SJCRH30 (cell line): ENCODE measurements around the gene PRPSAP1. TPM values are rescaled to one million over a fixed set of nuclear protein-coding genes. Genes with fewer than 3 reads are reported as not detected.
A peak's percentile ranks its signal among the peaks of the same experiment; 100 is the strongest.

Experiments
- DNase-seq, 2 experiments: peaks; one replicate each; pipeline ENCODE4 v3.0.0-alpha.2; 2015 to 2020
- H3K27ac ChIP-seq: fragments of 250-450 bp; sonication (Bioruptor Pico); 2 replicates; pipeline ENCODE4 v1.5.1; 2020; ENCODE audit warnings: mild to moderate bottlenecking, moderate library complexity
- H3K27me3 ChIP-seq: fragments of 250-450 bp; sonication (Bioruptor Pico); 2 replicates; pipeline ENCODE4 v1.5.1; 2020; ENCODE audit warnings: mild to moderate bottlenecking, moderate library complexity
- H3K36me3 ChIP-seq: fragments of 250-450 bp; sonication (Bioruptor Pico); 2 replicates; pipeline ENCODE4 v1.5.1; 2020; ENCODE audit warnings: mild to moderate bottlenecking, moderate library complexity
- H3K4me1 ChIP-seq: fragments of 250-450 bp; sonication (Bioruptor Pico); 2 replicates; pipeline ENCODE4 v1.5.1; 2020; ENCODE audit warnings: mild to moderate bottlenecking, moderate library complexity
- H3K4me3 ChIP-seq: fragments of 250-450 bp; sonication (Bioruptor Pico); 2 replicates; pipeline ENCODE4 v1.5.1; 2020; ENCODE audit warnings: mild to moderate bottlenecking, moderate library complexity
- H3K9me3 ChIP-seq: fragments of 250-450 bp; sonication (Bioruptor Pico); replicated peaks from 2 replicates; pipeline ENCODE4 v1.5.1; 2020; ENCODE audit warnings: mild to moderate bottlenecking, moderate library complexity
- total RNA-seq: library from RNA; depleted of rRNA; stranded (reverse); fragments of >200 nt; shearing (Covaris generic); gene quantifications from 2 replicates; pipeline ENCODE4 v1.2.3, GENCODE V29; 2014; rRNA removed

Gene PRPSAP1
- total RNA-seq = 69.3 and 70.0 TPM in 2 replicates

GRCh38 chr17:76353599-76354316, at the start of gene PRPSAP1:
TSS of gene PRPSAP1 (minus strand) at chr17:76353916. CDS start at chr17:76353703, 213 bp downstream.
- peaks cover 2% of the 10 kb centered on the region; the same call in 1 of the 2 replicates for H3K36me3 ChIP-seq
- H3K9me3 ChIP-seq = no peaks in the 10 kb centered on the region
- H3K27ac ChIP-seq = peak within 1 kb of the TSS; percentile 99
- peak within 1 kb of the TSS; percentile 71 for H3K4me3 ChIP-seq
- peak; percentile 95 to 98 for DNase-seq
- H3K27me3 ChIP-seq = no peaks in the 10 kb centered on the region
- peaks cover 8% of the 10 kb centered on the region for H3K4me1 ChIP-seq

GRCh38 chr17:76402711-76403110, 49.0 kb upstream of the PRPSAP1 start:
- H3K36me3 ChIP-seq = peaks cover 39% of the 10 kb centered on the region

GRCh38 chr17:76399175-76400172, 45.8 kb upstream of the PRPSAP1 start:
- Histone ChIP-seq H3K4me3 (no peak overlapping the region), H3K4me1 (no peaks in the 10 kb centered on the region; the same call in 1 of the 2 replicates), H3K36me3 (peaks cover 59% of the 10 kb centered on the region)

More at GRCh38 chr17:76402711-76403110, 49.0 kb upstream of the PRPSAP1 start:
- Histone ChIP-seq H3K4me3 (no peak overlapping the region), H3K27me3 (no peaks in the 10 kb centered on the region), H3K9me3 (no peaks in the 10 kb centered on the region), H3K4me1 (no peaks in the 10 kb centered on the region; the same call in 1 of the 2 replicates), H3K27ac (no peak overlapping the region)
- DNase-seq = no peak

GRCh38 chr17:76398523-76399174, 44.9 kb upstream of the PRPSAP1 start:
- Histone ChIP-seq H3K4me1 (no peaks in the 10 kb centered on the region; the same call in 1 of the 2 replicates), H3K27ac (no peak overlapping the region), H3K27me3 (no peaks in the 10 kb centered on the region), H3K4me3 (no peak overlapping the region), H3K9me3 (no peaks in the 10 kb centered on the region), H3K36me3 (peaks cover 63% of the 10 kb centered on the region)
- DNase-seq = no peak

More at GRCh38 chr17:76399175-76400172, 45.8 kb upstream of the PRPSAP1 start:
- H3K27me3 ChIP-seq = no peaks in the 10 kb centered on the region
- no peaks in the 10 kb centered on the region for H3K9me3 ChIP-seq
- DNase-seq = no peak
- no peak overlapping the region for H3K27ac ChIP-seq

GRCh38 chr17:76397687-76398522, 44.2 kb upstream of the PRPSAP1 start:
- Histone ChIP-seq H3K27me3 (no peaks in the 10 kb centered on the region), H3K27ac (no peak overlapping the region), H3K9me3 (no peaks in the 10 kb centered on the region), H3K4me3 (no peak overlapping the region), H3K36me3 (peaks cover 64% of the 10 kb centered on the region), H3K4me1 (no peaks in the 10 kb centered on the region; the same call in 1 of the 2 replicates)
- peak; percentile 97 to 98 for DNase-seq

GRCh38 chr17:76397184-76397583, 43.5 kb upstream of the PRPSAP1 start:
- H3K36me3 ChIP-seq = peaks cover 61% of the 10 kb centered on the region

GRCh38 chr17:76395980-76396379, 42.3 kb upstream of the PRPSAP1 start:
- Histone ChIP-seq H3K27me3 (no peaks in the 10 kb centered on the region), H3K27ac (no peak overlapping the region), H3K9me3 (no peaks in the 10 kb centered on the region), H3K4me3 (no peak overlapping the region), H3K36me3 (peaks cover 56% of the 10 kb centered on the region), H3K4me1 (no peaks in the 10 kb centered on the region; the same call in 1 of the 2 replicates)
- DNase-seq = no peak

More at GRCh38 chr17:76397184-76397583, 43.5 kb upstream of the PRPSAP1 start:
- no peak for DNase-seq
- no peak overlapping the region for H3K4me3 ChIP-seq
- H3K27ac ChIP-seq = no peak overlapping the region
- no peaks in the 10 kb centered on the region; the same call in 1 of the 2 replicates for H3K4me1 ChIP-seq
- H3K27me3 ChIP-seq = no peaks in the 10 kb centered on the region
- H3K9me3 ChIP-seq = no peaks in the 10 kb centered on the region

- no peaks in the 10 kb centered on the region for H3K9me3 ChIP-seq
- no peaks in the 10 kb centered on the region for H3K27me3 ChIP-seq
- DNase-seq = no peak
- no peak overlapping the region for H3K27ac ChIP-seq
- H3K4me3 ChIP-seq = no peak overlapping the region
- H3K36me3 ChIP-seq = peaks cover 49% of the 10 kb centered on the region
- H3K4me1 ChIP-seq = peaks cover 6% of the 10 kb centered on the region
Measured at GRCh38 chr17:76394166-76394565, 40.5 kb upstream of the PRPSAP1 start.

GRCh38 chr17:76391200-76391715, 37.5 kb upstream of the PRPSAP1 start:
- H3K4me3 ChIP-seq = no peak overlapping the region
- peaks cover 27% of the 10 kb centered on the region for H3K36me3 ChIP-seq
- H3K9me3 ChIP-seq = no peaks in the 10 kb centered on the region
- DNase-seq = no peak
- peaks cover 6% of the 10 kb centered on the region for H3K4me1 ChIP-seq
- H3K27ac ChIP-seq = no peak overlapping the region
- H3K27me3 ChIP-seq = no peaks in the 10 kb centered on the region

GRCh38 chr17:76390003-76390421, 36.3 kb upstream of the PRPSAP1 start:
- no peaks in the 10 kb centered on the region for H3K9me3 ChIP-seq
- H3K27me3 ChIP-seq = no peaks in the 10 kb centered on the region
- H3K4me1 ChIP-seq = peaks cover 6% of the 10 kb centered on the region
- no peak overlapping the region for H3K4me3 ChIP-seq
- H3K36me3 ChIP-seq = peaks cover 16% of the 10 kb centered on the region
- DNase-seq = peak; percentile 67 to 79
- H3K27ac ChIP-seq = no peak overlapping the region

- no peak for DNase-seq
- Histone ChIP-seq H3K27ac (no peak overlapping the region), H3K4me1 (peaks cover 6% of the 10 kb centered on the region), H3K36me3 (peaks cover 16% of the 10 kb centered on the region), H3K27me3 (no peaks in the 10 kb centered on the region), H3K9me3 (no peaks in the 10 kb centered on the region), H3K4me3 (no peak overlapping the region)
Measured at GRCh38 chr17:76388966-76389888, 35.5 kb upstream of the PRPSAP1 start.

GRCh38 chr17:76386966-76387765, 33.5 kb upstream of the PRPSAP1 start:
- no peak overlapping the region for H3K4me3 ChIP-seq

More at GRCh38 chr17:76386966-76387765, 33.5 kb upstream of the PRPSAP1 start:
- peaks cover 12% of the 10 kb centered on the region for H3K4me1 ChIP-seq
- H3K36me3 ChIP-seq = peaks cover 4% of the 10 kb centered on the region; the same call in 1 of the 2 replicates
- no peak for DNase-seq
- H3K9me3 ChIP-seq = no peaks in the 10 kb centered on the region
- no peak overlapping the region for H3K27ac ChIP-seq
- no peaks in the 10 kb centered on the region for H3K27me3 ChIP-seq
